DOHH2 (cell line): ENCODE data around the gene ZNRF3.
"Not testable (repeated sequence)": the region's sequence is repeated elsewhere in the genome, so short reads cannot be mapped to it uniquely, and the experiment has no call there.

ENCODE experiments used
- H3F3A ChIP-seq: fragments of 200-600 bp; sonication (generic), shearing (Covaris generic); 2 replicates; pipeline ENCODE4 v1.6.0; 2016; ENCODE audit warnings: antibody characterized with exemption, mild to moderate bottlenecking; ENCODE audit not compliant: control insufficient read depth, insufficient read depth
- H3K27ac ChIP-seq: fragments of 200-600 bp; sonication (generic); 2 replicates; pipeline ENCODE4 v1.5.1; 2014; ENCODE audit warnings: low read depth, mild to moderate bottlenecking, low read length, moderate library complexity
- H3K27me3 ChIP-seq: fragments of 200-600 bp; sonication (generic); 2 replicates; pipeline ENCODE4 v1.6.1; 2014; ENCODE audit warnings: mild to moderate bottlenecking, low read length, mixed read lengths; ENCODE audit not compliant: control insufficient read depth
- H3K36me3 ChIP-seq: fragments of 200-600 bp; sonication (generic); 2 replicates; pipeline ENCODE4 v1.6.1; 2014; ENCODE audit warnings: mild to moderate bottlenecking, low read length, moderate library complexity, mixed read lengths; ENCODE audit not compliant: control insufficient read depth
- H3K4me1 ChIP-seq: fragments of 200-600 bp; sonication (generic); 2 replicates; pipeline ENCODE4 v1.6.1; 2014; ENCODE audit warnings: mild to moderate bottlenecking, low read length, mixed read lengths; ENCODE audit not compliant: control insufficient read depth
- H3K4me2 ChIP-seq: fragments of 200-600 bp; sonication (generic); 2 replicates; pipeline ENCODE4 v1.6.0; 2014; ENCODE audit warnings: mild to moderate bottlenecking, low read length, moderate library complexity
- H3K4me3 ChIP-seq: fragments of 200-600 bp; sonication (generic); 2 replicates; pipeline ENCODE4 v1.5.1; 2014; ENCODE audit warnings: mild to moderate bottlenecking, low read length, mixed read lengths
- H3K79me2 ChIP-seq: fragments of 200-600 bp; sonication (generic); 2 replicates; pipeline ENCODE4 v1.6.1; 2014; ENCODE audit warnings: mild to moderate bottlenecking, low read length, mixed read lengths; ENCODE audit not compliant: control insufficient read depth
- H3K9me2 ChIP-seq: fragments of 200-600 bp; sonication (generic); replicated peaks from 2 replicates; pipeline ENCODE4 v1.6.1; 2014; ENCODE audit warnings: mild to moderate bottlenecking, low read length, mixed read lengths; ENCODE audit not compliant: control insufficient read depth
- H3K9me3 ChIP-seq: fragments of 200-600 bp; sonication (generic); 2 replicates; pipeline ENCODE4 v1.6.1; 2014; ENCODE audit warnings: antibody characterized with exemption, low read length, mixed read lengths; ENCODE audit not compliant: control insufficient read depth, insufficient read depth
- H4K20me1 ChIP-seq: fragments of 200-600 bp; sonication (generic); 2 replicates; pipeline ENCODE4 v1.6.0; 2014; ENCODE audit warnings: low read depth, mild to moderate bottlenecking, antibody characterized with exemption, low read length, moderate library complexity; ENCODE audit not compliant: control insufficient read depth, insufficient read depth
- EZH2phosphoT487 ChIP-seq: fragments of 200-600 bp; sonication (generic); IDR thresholded peaks from 2 replicates; pipeline ENCODE4 v1.6.1; 2017; ENCODE audit warnings: borderline replicate concordance, mild to moderate bottlenecking, antibody characterized with exemption, low read length, moderate library complexity, mixed read lengths
- TF ChIP-seq, protein P1 (sequence below): fragments of 200-600 bp; sonication (generic); IDR thresholded peaks from one replicate; pipeline ENCODE4 v1.5.1; 2014; ENCODE audit warnings: antibody characterized with exemption, mild to moderate bottlenecking, low read depth, low read length; ENCODE audit not compliant: poor library complexity, severe bottlenecking

ZNRF3 gene

DNA sequence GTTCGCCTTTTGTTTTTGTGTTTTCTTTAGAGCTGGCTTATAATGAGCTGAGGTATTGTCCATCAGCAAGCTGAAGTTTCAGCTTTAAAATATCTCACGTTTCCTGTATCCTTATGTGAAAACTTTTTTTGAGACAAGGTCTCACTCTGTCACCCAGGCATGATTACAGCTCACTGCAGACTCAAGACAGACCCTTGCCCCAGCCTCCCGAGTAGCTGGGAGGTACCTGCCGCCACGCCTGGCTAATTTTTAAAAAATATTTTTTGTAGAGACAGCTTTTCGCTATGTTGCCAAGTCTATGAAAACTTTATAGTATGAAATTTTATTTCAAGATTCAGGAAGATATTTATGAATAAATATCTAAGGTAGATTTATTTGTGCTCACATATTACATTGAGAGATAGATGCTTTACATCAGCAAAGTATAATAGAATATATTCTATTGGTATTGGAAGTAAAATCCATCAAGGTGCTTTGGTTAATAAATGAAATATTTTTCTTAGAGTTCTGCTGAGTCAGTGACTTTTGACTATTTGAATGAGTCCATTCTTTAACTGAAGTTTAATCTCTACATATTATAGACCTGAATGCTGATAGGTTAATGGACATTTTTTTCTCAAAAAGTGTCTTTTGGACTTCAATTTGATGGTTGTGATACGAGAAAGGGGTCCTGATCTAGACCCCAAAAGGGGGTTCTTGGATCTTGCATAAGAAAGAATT is 199.6 kb downstream of the ZNRF3 start:
- Histone ChIP-seq H3K4me1 (peaks cover 15% of the 10 kb centered on the region), H3K4me2 (no peak overlapping the region), H3K36me3 (no peaks in the 10 kb centered on the region)

GRCh38 chr22:29083576-29083932 is 200.2 kb downstream of the ZNRF3 start:
- not testable (repeated sequence) for H3K4me3 ChIP-seq, H3K27me3 ChIP-seq, H3K9me2 ChIP-seq, H3F3A ChIP-seq, H3K27ac ChIP-seq, H3K9me3 ChIP-seq, H3K36me3 ChIP-seq, H3K4me2 ChIP-seq, H3K79me2 ChIP-seq, H4K20me1 ChIP-seq, H3K4me1 ChIP-seq

More for the DNA sequence above, 199.6 kb downstream of the ZNRF3 start:
- no peak overlapping the region for H3K27ac ChIP-seq
- H3K9me3 ChIP-seq, result no peaks in the 10 kb centered on the region
- no peaks in the 10 kb centered on the region for H3K9me2 ChIP-seq
- H3K79me2 ChIP-seq, result no peaks in the 10 kb centered on the region
- H3K4me3 ChIP-seq, result no peak overlapping the region
- H4K20me1 ChIP-seq, result no peaks in the 10 kb centered on the region
- peaks cover 2% of the 10 kb centered on the region; the same call in 1 of the 2 replicates for H3K27me3 ChIP-seq
- no peak for TF ChIP-seq EZH2phosphoT487
- TF ChIP-seq, protein P1, sequence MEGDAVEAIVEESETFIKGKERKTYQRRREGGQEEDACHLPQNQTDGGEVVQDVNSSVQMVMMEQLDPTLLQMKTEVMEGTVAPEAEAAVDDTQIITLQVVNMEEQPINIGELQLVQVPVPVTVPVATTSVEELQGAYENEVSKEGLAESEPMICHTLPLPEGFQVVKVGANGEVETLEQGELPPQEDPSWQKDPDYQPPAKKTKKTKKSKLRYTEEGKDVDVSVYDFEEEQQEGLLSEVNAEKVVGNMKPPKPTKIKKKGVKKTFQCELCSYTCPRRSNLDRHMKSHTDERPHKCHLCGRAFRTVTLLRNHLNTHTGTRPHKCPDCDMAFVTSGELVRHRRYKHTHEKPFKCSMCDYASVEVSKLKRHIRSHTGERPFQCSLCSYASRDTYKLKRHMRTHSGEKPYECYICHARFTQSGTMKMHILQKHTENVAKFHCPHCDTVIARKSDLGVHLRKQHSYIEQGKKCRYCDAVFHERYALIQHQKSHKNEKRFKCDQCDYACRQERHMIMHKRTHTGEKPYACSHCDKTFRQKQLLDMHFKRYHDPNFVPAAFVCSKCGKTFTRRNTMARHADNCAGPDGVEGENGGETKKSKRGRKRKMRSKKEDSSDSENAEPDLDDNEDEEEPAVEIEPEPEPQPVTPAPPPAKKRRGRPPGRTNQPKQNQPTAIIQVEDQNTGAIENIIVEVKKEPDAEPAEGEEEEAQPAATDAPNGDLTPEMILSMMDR, result no peak
- no peaks in the 10 kb centered on the region for H3F3A ChIP-seq

DNA sequence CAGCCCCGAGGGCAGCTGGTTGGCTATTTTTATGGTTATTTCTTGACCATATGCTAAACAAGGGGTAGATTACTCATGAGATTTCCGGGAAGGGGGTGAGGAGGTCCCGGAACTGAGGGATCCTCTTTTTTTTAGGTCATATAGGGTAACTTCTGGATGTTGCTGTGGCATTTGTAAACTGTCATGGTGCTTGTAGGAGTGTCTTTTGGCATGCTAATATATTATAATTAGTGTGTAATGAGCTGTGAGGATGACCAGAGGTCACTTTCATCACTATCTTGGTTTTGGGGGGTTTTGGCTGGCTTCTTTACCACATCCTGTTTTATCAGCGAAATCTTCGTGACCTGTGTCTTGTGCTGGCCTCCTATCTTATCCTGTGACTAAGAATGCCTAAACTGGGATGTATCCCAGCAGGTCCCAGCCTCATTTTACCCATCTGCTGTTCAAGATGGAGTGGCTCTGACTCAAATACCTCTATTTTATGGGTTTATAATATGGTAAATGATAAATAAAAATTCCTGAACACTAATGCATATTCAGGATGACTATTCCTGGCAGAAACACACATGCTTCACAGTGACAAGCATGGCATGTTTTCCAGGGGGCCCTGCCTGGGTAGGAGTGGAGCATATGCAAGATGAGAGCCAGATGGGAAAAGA is 200.7 kb downstream of the ZNRF3 start:
- Histone ChIP-seq H3K4me2 (no peak overlapping the region), H3K27me3 (peaks cover 2% of the 10 kb centered on the region; the same call in 1 of the 2 replicates), H4K20me1 (no peaks in the 10 kb centered on the region), H3K4me3 (no peak overlapping the region), H3F3A (no peaks in the 10 kb centered on the region), H3K9me3 (no peaks in the 10 kb centered on the region), H3K79me2 (no peaks in the 10 kb centered on the region), H3K4me1 (peaks cover 4% of the 10 kb centered on the region), H3K9me2 (no peaks in the 10 kb centered on the region), H3K27ac (no peak overlapping the region), H3K36me3 (no peaks in the 10 kb centered on the region)
- TF ChIP-seq, protein P1, result no peak
- TF ChIP-seq EZH2phosphoT487, result no peak

- Histone ChIP-seq H3K79me2 (no peaks in the 10 kb centered on the region), H3F3A (no peaks in the 10 kb centered on the region), H4K20me1 (no peaks in the 10 kb centered on the region), H3K27ac (no peak overlapping the region), H3K9me3 (no peaks in the 10 kb centered on the region), H3K4me1 (no peaks in the 10 kb centered on the region), H3K9me2 (no peaks in the 10 kb centered on the region), H3K36me3 (no peaks in the 10 kb centered on the region), H3K4me2 (no peak overlapping the region), H3K27me3 (peaks cover 15% of the 10 kb centered on the region), H3K4me3 (no peak overlapping the region)
- TF ChIP-seq EZH2phosphoT487, result no peak
- TF ChIP-seq, protein P1, result no peak
These were observed 203.6 kb downstream of the ZNRF3 start for GRCh38 chr22:29087012-29087411.
